Stimulated activated CD8-positive, alpha-beta memory T cell treated with anti-CD3 and anti-CD28 coated beads, Interleukin-2, amount 100 ng/mL, for 1 hour (primary cell): Measurements from ENCODE around the gene COL25A1.
"Not testable (repeated sequence)": the region's sequence is repeated elsewhere in the genome, so short reads cannot be mapped to it uniquely, and the experiment has no call there.

ENCODE experiments used
- DNase-seq, 2 donors: peaks; one replicate each; pipeline ENCODE4 v3.0.0-alpha.2; 2020; ENCODE audit warnings: low read depth in 2 of 2

The COL25A1 gene

GRCh38 chr4:109011241-109012026, 291.0 kb downstream of the COL25A1 start:
- no peak for DNase-seq

- DNase-seq: no peak
These were observed 291.9 kb downstream of the COL25A1 start for GRCh38 chr4:109010521-109010920.

DNA sequence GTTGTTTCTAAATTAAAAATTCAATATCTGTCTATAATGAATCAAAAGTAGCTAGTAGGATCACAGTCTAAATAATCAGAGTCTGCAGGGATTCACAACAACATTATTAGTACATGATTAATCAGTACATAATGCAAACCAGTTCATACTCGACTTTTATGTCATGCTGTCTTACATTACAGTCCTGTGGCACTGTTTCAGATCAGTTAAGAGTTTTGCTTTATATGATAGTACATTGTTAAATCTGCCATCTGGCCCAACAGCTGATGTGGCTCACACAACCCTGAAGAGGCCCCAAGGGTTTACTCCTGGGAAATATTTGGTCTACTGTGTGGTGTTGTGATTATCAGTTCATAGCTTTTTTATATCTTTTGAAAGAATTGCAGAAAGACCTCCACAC, 292.5 kb downstream of the COL25A1 start:
- no peak for DNase-seq

- no peak for DNase-seq
These were observed 294.5 kb downstream of the COL25A1 start for GRCh38 chr4:109007976-109008375.

- DNase-seq: no peak
These were observed 296.9 kb downstream of the COL25A1 start for GRCh38 chr4:109005523-109005922.

GRCh38 chr4:109004418-109004817, 298.0 kb downstream of the COL25A1 start:
- DNase-seq: no peak

DNA sequence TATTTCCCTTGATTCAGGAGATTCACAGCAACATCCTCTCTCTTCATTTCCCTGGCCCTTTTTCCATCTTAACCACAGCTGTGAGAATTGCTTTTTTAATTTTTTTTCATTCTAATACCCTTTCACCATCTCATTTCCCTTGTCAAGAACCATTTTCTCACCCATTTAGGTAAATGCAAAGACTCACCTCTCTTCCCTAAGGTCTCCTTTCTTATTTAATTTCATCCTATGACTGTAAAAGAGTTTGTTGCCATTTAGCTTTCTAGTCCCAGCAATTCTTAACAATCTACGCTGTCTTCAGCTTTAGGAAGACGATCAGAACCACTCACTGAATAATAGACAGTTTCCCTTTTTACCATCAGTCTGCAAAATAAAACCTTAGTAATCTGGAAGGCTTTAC, 298.5 kb downstream of the COL25A1 start:
- DNase-seq: no peak

DNA sequence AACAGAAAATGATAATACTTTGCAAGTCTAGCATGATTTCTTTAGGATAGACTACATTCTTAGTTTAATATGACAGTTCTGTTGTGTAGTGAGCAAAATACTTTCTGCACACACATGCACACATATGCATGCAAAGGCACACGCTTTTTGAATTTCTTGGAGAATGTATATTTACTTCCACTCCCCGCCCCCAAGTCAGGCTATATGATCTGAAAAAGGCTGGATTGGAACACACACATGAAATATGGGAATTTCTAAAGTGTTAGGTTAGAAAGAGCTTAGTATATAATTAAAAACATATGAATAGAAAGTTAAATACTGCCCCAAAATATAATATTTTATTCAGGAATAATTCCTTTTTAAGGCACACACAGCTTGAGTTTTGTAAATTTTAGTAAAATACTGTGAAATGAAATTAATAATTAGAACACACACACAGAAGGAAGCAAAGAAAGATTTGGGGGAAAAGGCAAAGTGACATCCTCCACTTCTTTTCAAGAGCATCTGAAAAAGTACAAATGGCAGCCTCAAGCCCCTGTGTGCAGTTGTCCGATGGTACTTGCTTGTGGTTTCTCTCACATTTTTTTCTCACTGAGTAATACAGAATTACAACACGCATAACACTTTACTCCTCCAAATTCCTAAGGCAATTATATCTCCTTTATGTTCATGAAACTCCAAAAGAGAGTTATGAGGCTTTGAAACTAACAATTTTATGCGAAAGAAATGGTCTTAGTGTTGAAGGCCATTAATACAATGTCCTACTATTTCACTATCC, 310.7 kb downstream of the COL25A1 start:
- DNase-seq: no peak

DNA sequence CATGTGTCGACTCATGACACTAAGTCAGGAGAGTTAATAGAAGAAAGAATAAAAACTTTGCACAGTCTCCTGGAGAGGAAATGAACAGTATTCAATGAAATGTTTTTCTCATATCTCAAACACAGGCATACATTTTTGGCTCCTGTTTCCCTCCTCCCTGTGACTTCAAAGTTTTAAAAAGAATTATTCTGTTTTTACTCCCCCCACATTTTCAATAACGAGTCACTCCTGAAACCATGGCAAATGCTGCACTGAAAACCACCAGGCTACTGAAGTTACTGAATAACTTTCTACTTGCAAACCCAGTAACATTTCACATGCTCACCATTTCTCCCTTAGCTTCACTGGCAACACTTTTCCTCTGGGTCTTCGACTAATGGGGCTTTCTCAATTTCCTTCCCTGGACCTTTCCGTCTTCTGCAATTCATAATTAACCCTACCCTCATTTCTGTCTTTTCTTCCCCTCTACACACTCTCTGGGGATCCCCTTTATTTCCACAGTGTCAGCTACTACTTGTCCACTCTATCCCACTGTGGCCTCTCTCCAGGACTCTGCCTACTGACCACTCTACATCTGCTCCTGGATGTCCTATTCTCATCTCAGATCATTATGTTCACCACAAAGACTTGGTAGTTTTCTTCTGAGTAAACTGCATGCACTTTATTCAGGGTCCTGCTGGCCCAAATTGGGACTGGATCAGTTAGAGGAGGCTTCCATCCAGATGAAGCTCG, 313.8 kb downstream of the COL25A1 start:
- DNase-seq: no peak

GRCh38 chr4:108984495-108984894, 318.0 kb downstream of the COL25A1 start:
- DNase-seq: not testable (repeated sequence)

- no peak for DNase-seq
These were observed 319.9 kb downstream of the COL25A1 start for GRCh38 chr4:108982402-108983185.

- no peak for DNase-seq
These were observed 321.8 kb downstream of the COL25A1 start for GRCh38 chr4:108980455-108981239.

DNA sequence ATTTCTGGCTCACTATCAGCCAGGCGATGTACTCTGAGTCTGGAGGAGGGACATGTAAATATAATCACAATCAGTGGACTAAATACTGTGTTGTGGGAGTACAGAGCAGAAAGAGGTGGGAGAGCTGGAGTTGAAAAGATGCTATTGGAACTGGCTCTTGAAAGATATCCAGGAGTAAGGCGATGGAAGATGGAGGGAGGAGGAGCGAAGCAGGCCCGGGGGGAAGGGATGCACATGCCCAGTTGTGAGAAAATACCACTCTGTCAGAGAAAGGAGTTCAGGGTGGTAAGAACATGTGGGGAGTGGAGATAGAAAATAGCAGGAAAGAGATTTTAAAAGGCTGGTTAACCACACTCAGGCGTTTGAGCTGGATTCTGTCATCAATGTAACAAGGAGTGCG, 322.7 kb downstream of the COL25A1 start:
- DNase-seq: no peak

- no peak for DNase-seq
These were observed 324.4 kb downstream of the COL25A1 start for GRCh38 chr4:108978066-108978465.

DNA sequence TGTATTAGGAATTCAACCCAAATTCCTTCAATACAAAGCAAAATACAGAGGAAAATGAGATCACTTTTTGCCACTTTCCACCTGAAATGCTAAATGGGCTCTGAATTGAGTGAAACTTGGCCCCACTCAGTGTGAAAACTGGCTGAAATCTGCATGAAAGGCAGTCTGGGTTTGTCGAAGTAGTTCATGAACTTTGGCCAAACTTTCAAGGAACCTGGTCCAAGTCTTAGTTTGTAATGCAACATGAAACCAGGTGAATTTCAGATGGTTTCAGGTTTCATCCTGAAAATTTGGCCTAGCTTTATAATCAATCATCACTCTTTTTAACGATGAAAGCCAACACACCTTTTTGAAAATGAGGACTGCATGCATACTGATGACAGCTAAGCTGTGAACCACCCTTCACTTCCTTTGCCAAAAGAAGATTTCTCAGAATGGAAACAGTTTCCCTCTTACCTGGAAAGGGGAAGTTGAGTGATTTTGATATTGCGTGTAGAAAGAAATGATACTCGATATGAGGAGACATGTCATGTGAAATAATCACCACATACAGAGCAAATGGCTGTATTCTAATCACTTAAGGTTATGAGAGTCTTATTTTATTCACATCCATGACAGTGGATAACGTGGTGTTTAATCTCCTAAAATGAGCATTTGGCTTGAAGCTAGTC, 329.7 kb downstream of the COL25A1 start:
- no peak for DNase-seq

DNA sequence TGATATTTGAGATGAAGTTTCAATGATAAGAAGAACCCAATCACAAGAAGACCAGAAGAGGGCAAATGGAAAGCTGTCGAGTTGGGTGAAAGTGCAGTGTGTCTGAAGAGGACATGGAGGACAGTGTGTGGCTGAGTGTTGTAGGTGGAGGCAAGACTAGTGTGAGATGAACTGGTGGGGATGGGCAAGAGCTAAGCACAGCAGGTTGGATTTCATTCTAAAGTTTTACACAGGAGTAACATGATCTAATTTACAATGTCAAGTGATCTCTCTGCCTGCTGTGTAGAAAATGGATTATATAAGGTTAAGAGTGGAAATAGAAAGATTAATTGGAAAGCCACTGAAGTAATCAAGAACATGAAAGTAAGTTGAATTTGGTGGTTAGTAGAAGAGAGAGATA, 331.0 kb downstream of the COL25A1 start:
- DNase-seq: no peak

GRCh38 chr4:108965472-108966076, 336.9 kb downstream of the COL25A1 start:
- DNase-seq: no peak

GRCh38 chr4:108965016-108965415, 337.4 kb downstream of the COL25A1 start:
- DNase-seq: no peak

DNA sequence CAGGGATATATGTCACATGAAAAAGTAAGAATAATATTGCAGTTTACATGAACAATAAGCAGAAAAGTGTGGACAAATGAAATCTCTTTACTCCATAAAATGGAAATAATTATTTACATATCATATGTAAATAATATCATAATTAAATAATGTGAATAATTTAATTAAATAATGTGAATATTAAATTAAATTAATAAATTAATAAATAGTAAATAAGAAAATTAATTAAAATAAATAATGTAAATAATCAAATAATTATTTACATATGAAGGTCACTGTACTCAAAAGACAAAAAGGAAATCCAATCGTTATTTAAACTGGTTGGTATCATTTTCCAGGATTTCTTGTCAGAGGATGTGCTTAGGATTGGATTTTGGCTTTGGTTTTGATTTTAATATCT, 338.5 kb downstream of the COL25A1 start:
- no peak for DNase-seq

- DNase-seq: no peak
These were observed 343.0 kb downstream of the COL25A1 start for GRCh38 chr4:108959491-108959890.
